OCI-LY7 (cell line): Measurements from ENCODE around the gene YBX1.

ENCODE experiments used
- CTCF ChIP-seq: fragments of 200-600 bp; sonication (generic); conservative IDR thresholded peaks from 2 replicates; pipeline ENCODE4 v1.5.1; 2014; ENCODE audit warnings: mild to moderate bottlenecking, antibody characterized with exemption, low read length, moderate library complexity, mixed read lengths
- EZH2phosphoT487 ChIP-seq: fragments of 200-600 bp; sonication (generic); IDR thresholded peaks from 2 replicates; pipeline ENCODE4 v1.6.1; 2018; ENCODE audit warnings: low read depth, borderline replicate concordance, mild to moderate bottlenecking, mixed run types, antibody characterized with exemption, low read length, moderate library complexity, mixed read lengths

GRCh38 chr1:42750041-42750440, 67.8 kb downstream of the YBX1 start:
- TF ChIP-seq CTCF (no peak), EZH2phosphoT487 (no peak)
